PC-3 (cell line): Measurements from ENCODE around the gene DSP. TPM values are rescaled to one million over a fixed set of nuclear protein-coding genes. Genes with fewer than 3 reads are reported as not detected.
A peak's percentile ranks its signal among the peaks of the same experiment; 100 is the strongest.

Experiments used
- ATAC-seq: fragments of 200-7000 bp; cut with Tn5 transposase; 2 replicates; pipeline ENCODE4 v1.9.1; 2020; ENCODE audit warnings: mild to moderate bottlenecking, moderate library complexity
- BruUV-seq: library from RNA; stranded (reverse); fragments of 400-500 nt; replicated peaks from 2 replicates; lab custom pipeline; 2021; lab: Mats Ljungman, UMichigan
- CTCF ChIA-PET: fragments of 300-600 bp; sonication (Branson Sonifier 250); formaldehyde crosslinking; loops from one replicate; lab custom pipeline; 2022; ENCODE audit warnings: antibody characterized with exemption; lab: Charles Lee
- POLR2A ChIA-PET: fragments of 300-600 bp; sonication (Branson Sonifier 250); formaldehyde crosslinking; loops from one replicate; lab custom pipeline; 2022; ENCODE audit warnings: antibody characterized with exemption; ENCODE audit not compliant: unreplicated experiment; lab: Charles Lee
- DNase-seq: peaks from one replicate; pipeline ENCODE4 v3.0.0-alpha.2; 2015
- H2AFZ ChIP-seq: fragments of 300-600 bp; sonication (generic); 2 replicates; pipeline ENCODE4 v1.6.0; 2016; ENCODE audit warnings: antibody characterized with exemption, low read length
- H3F3A ChIP-seq: fragments of 300-600 bp; sonication (generic); one replicate; pipeline ENCODE4 v1.6.0; 2017; ENCODE audit warnings: antibody characterized with exemption, low read length, control low read depth, mild to moderate bottlenecking; ENCODE audit not compliant: unreplicated experiment
- H3K27ac ChIP-seq: fragments of 300-600 bp; sonication (generic); 2 replicates; pipeline ENCODE4 v1.5.1; 2016; ENCODE audit warnings: mild to moderate bottlenecking, low read length
- H3K27me3 ChIP-seq: fragments of 300-600 bp; sonication (generic); 2 replicates; pipeline ENCODE4 v1.6.1; 2016; ENCODE audit warnings: low read length, mixed read lengths
- H3K36me3 ChIP-seq: fragments of 300-600 bp; sonication (generic); 2 replicates; pipeline ENCODE4 v1.6.1; 2016; ENCODE audit warnings: low read depth, mixed run types, low read length, mixed read lengths
- H3K4me1 ChIP-seq: fragments of 300-600 bp; sonication (generic); 2 replicates; pipeline ENCODE4 v1.5.1; 2016; ENCODE audit warnings: low read length; ENCODE audit not compliant: insufficient read depth
- H3K4me2 ChIP-seq: fragments of 300-600 bp; sonication (generic); 2 replicates; pipeline ENCODE4 v1.6.0; 2016; ENCODE audit warnings: low read length
- H3K4me3 ChIP-seq: fragments of 300-600 bp; sonication (generic); 2 replicates; pipeline ENCODE4 v1.5.1; 2016; ENCODE audit warnings: mild to moderate bottlenecking, low read length, mixed read lengths
- H3K79me2 ChIP-seq: fragments of 300-600 bp; sonication (generic); 2 replicates; pipeline ENCODE4 v1.6.1; 2017; ENCODE audit warnings: low read length, mixed read lengths
- H3K9ac ChIP-seq: fragments of 300-600 bp; sonication (generic); 2 replicates; pipeline ENCODE4 v1.6.0; 2016; ENCODE audit warnings: mild to moderate bottlenecking, low read length
- H3K9me2 ChIP-seq: fragments of 300-600 bp; sonication (generic); replicated peaks from 2 replicates; pipeline ENCODE4 v1.6.1; 2016; ENCODE audit warnings: mixed run types, low read length, mixed read lengths
- H3K9me3 ChIP-seq: fragments of 300-600 bp; sonication (generic); 2 replicates; pipeline ENCODE4 v1.6.1; 2016; ENCODE audit warnings: low read length, mixed read lengths
- H4K20me1 ChIP-seq: fragments of 300-600 bp; sonication (generic); 2 replicates; pipeline ENCODE4 v1.6.1; 2016; ENCODE audit warnings: low read length, mixed read lengths
- CTCF ChIP-seq: fragments of 300-600 bp; sonication (generic); conservative IDR thresholded peaks from 2 replicates; pipeline ENCODE4 v1.5.1; 2017; ENCODE audit warnings: antibody characterized with exemption, low read depth, mild to moderate bottlenecking, low read length
- EZH2 ChIP-seq: fragments of 300-600 bp; sonication (generic); IDR thresholded peaks from one replicate; pipeline ENCODE4 v1.6.1; 2017; ENCODE audit warnings: antibody characterized with exemption, mild to moderate bottlenecking, low read length; ENCODE audit not compliant: unreplicated experiment
- EZH2phosphoT487 ChIP-seq: fragments of 300-600 bp; sonication (generic); IDR thresholded peaks from 2 replicates; pipeline ENCODE4 v1.6.1; 2018; ENCODE audit warnings: mild to moderate bottlenecking, antibody characterized with exemption, low read length, borderline replicate concordance
- intact Hi-C: fragments of 100-400 bp; cut with micrococcal nuclease; formaldehyde crosslinking; loops from 2 replicates; pipeline ENCODE4 v1.9.0; 2023
- total RNA-seq: library from RNA; depleted of rRNA; stranded (reverse); fragments of >200 nt; gene quantifications from 2 replicates; pipeline ENCODE4 v1.2.3, GENCODE V29; 2014

The DSP gene
- total RNA-seq, 1 experiment from 2014 or later: 54.7 TPM

GRCh38 chr6:7589221-7589620 lies 47.8 kb downstream of the DSP start:
- 0 out of 2 replicates have a peak overlapping the region, but pooled peaks have one; percentile 9 for H2AFZ ChIP-seq
- H3K4me2 ChIP-seq: peak overlapping the region; percentile 89
- peaks cover 35% of the 10 kb centered on the region for H3K79me2 ChIP-seq
- no peak overlapping the region for H3K27ac ChIP-seq
- no peaks in the 10 kb centered on the region for H3F3A ChIP-seq
- H3K4me1 ChIP-seq: peaks cover 18% of the 10 kb centered on the region
- H3K9me2 ChIP-seq: no peaks in the 10 kb centered on the region
- no peak for TF ChIP-seq EZH2
- TF ChIP-seq CTCF: no peak
- no peak for TF ChIP-seq EZH2phosphoT487
- POLR2A ChIA-PET: interaction anchor here (0.7 kb wide), 1 partner anchor 200 kb away, joined by 7 read pairs; the partner anchor contains the start of genes CAGE1 and RIOK1
- BruUV-seq: no TSS peak
- CTCF ChIA-PET: interaction anchor here (1.0 kb wide), 1 partner anchor 25 kb away, joined by 3 read pairs; no protein-coding TSS in a partner anchor
- DNase-seq: no peak
- no peak for ATAC-seq
- peak overlapping the region; percentile 94 for H3K4me3 ChIP-seq
- H3K9me3 ChIP-seq: no peaks in the 10 kb centered on the region
- no peaks in the 10 kb centered on the region for H3K27me3 ChIP-seq
- H4K20me1 ChIP-seq: peaks cover 11% of the 10 kb centered on the region; the same call in 1 of the 2 replicates
- intact Hi-C loops: no loop called here
- H3K36me3 ChIP-seq: peaks cover 4% of the 10 kb centered on the region
- peak overlapping the region; percentile 91; the same call in 1 of the 2 replicates for H3K9ac ChIP-seq

- intact Hi-C loops: loop anchor here (1.0 to 5.0 kb wide), 2 partner anchors 20 to 48 kb away; partner anchors contain the start of gene DSP
- CTCF ChIA-PET: interaction anchor here (1.0 kb wide), 1 partner anchor 24 kb away, joined by 3 read pairs; no protein-coding TSS in a partner anchor
- H3F3A ChIP-seq: no peaks in the 10 kb centered on the region
- TF ChIP-seq CTCF: no peak
- no peak for TF ChIP-seq EZH2
- no peak for TF ChIP-seq EZH2phosphoT487
- H3K36me3 ChIP-seq: peaks cover 10% of the 10 kb centered on the region
- TSS peak; percentile 5 for BruUV-seq
- H2AFZ ChIP-seq: peak within 1 kb of the TSS; percentile 99
- POLR2A ChIA-PET: interaction anchor here (0.6 to 0.7 kb wide), 4 partner anchors 65 to 911 kb away, joined by 3 to 7 read pairs (median 4); partner anchors contain the start of genes CAGE1, RIOK1 and SSR1
- peak; percentile 95 for DNase-seq
- H4K20me1 ChIP-seq: peaks cover 11% of the 10 kb centered on the region; the same call in 1 of the 2 replicates
- H3K27me3 ChIP-seq: no peaks in the 10 kb centered on the region
- no peaks in the 10 kb centered on the region for H3K9me2 ChIP-seq
- peaks cover 35% of the 10 kb centered on the region for H3K79me2 ChIP-seq
- peak; percentile 97 for ATAC-seq
- no peaks in the 10 kb centered on the region for H3K9me3 ChIP-seq
- H3K9ac ChIP-seq: peak within 1 kb of the TSS; percentile 91
- H3K4me2 ChIP-seq: peak within 1 kb of the TSS; percentile 89
- H3K4me1 ChIP-seq: peaks cover 18% of the 10 kb centered on the region
- no peak within 1 kb of the TSS for H3K27ac ChIP-seq
- peak within 1 kb of the TSS; percentile 94 for H3K4me3 ChIP-seq
Observed at GRCh38 chr6:7589949-7590917, 48.8 kb downstream of the DSP start, which contains the start of gene SNRNP48. Gene SNRNP48 (plus strand): TSS chr6:7590198. CDS start chr6:7590258, 60 bp downstream.
